Measurements from ENCODE around the gene CDC42BPG.

- TF ChIP-seq, protein P1, sequence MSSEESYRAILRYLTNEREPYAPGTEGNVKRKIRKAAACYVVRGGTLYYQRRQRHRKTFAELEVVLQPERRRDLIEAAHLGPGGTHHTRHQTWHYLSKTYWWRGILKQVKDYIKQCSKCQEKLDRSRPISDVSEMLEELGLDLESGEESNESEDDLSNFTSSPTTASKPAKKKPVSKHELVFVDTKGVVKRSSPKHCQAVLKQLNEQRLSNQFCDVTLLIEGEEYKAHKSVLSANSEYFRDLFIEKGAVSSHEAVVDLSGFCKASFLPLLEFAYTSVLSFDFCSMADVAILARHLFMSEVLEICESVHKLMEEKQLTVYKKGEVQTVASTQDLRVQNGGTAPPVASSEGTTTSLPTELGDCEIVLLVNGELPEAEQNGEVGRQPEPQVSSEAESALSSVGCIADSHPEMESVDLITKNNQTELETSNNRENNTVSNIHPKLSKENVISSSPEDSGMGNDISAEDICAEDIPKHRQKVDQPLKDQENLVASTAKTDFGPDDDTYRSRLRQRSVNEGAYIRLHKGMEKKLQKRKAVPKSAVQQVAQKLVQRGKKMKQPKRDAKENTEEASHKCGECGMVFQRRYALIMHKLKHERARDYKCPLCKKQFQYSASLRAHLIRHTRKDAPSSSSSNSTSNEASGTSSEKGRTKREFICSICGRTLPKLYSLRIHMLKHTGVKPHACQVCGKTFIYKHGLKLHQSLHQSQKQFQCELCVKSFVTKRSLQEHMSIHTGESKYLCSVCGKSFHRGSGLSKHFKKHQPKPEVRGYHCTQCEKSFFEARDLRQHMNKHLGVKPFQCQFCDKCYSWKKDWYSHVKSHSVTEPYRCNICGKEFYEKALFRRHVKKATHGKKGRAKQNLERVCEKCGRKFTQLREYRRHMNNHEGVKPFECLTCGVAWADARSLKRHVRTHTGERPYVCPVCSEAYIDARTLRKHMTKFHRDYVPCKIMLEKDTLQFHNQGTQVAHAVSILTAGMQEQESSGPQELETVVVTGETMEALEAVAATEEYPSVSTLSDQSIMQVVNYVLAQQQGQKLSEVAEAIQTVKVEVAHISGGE (tag by site-specific recombination; conservative IDR thresholded peaks at IDR 0.05; ENCODE audit: low read depth), result no peak
- TF ChIP-seq YY1 (tag by site-specific recombination; IDR thresholded peaks at IDR 0.05) (no peak), CTCF (tag by site-specific recombination; IDR thresholded peaks at IDR 0.05) (no peak), ZNF792 (tag by site-specific recombination; IDR thresholded peaks at IDR 0.05) (no peak)
These were observed 37.0 kb upstream of the CDC42BPG start for GRCh38 chr11:64881476-64881875.

All from HEK293 (cell line).